IPS DF 19.7 (cell line): Measurements from ENCODE around the gene VPS13D.

Source experiments
- DNase-seq: peaks from one replicate; pipeline ENCODE4 v3.0.0-alpha.2; 2013; ENCODE audit warnings: low read depth, low spot score

VPS13D gene

DNA sequence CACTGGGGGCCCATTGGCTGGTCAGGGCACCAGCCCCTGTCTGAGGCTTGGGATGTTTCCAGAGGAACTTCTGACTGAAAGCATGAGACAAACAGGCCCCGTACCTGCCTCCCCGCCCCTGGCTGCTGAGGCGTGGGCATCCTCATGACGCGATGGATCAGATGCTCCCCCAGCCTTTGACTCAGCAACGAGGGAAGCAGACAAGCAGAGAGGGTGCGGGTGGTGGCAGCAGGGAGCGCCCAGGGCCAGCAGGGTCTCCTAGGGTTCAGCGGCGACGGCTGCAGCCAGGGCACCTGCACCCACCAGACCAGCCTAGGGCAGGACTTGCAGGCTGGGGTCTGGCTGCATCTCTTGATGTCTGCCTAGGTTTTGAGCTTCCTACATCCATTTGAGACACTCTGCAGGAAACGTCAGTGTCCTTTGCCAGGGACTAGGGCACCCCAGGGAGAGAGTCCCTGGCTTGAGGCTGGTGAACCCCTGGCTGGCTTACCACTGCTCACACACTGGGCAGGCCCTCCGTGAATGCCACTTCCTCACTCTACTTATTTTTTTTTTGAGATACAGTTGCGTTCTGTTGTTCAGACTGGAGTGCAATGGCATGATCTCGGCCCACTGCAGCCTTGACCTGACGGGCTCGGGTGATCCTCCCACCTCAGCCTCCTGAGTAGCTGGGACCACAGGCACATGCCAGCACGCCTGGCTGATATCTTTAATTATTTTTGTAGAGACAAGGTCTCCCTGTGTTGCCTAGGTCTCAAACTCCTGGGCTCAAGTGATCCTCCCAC lies 324.9 kb downstream of the VPS13D start:
- DNase-seq, result no peak

DNA sequence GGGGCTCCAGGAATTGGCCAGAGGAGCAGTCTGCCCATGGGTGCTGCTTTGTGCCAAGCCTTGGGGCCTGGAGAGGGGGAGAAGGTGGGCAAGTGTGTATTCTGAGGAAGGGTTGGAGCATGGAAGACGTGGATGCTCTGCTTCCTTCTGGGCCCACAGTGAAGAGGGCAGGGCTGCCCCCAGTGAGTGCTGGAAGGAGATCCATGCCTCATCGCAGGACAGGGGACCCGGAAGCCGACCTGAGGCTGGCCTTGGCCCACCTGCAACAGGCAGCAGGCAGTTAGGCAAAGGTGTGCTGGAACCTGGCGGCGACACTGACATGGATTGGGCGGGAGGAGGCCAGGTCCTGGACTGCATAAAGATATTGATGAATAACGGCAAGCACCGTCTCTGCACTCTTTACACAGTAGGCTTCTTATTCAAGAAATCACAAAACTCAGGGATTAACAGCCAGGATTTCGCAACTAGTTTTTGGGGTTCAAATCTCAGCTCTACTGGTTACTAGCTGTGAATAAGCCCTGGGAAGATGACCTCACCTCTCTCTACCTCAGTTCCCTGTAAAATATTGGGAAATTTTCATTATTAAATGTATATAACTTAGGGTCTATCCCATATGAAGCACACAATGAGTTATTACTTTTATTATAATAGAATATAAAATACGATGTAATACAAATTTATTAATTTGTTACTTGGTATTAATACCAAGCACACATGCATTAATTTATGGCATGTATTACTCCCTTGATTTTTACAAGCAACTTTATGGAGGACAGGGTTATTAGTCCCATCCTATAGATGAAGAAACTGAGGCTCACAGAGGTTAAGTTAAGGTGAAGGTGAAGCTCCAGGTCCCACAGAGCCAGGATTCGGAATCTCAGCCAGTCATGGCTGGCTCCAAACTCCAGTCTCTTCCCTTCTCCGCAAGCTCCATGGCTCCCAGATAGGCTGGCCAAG lies 325.9 kb downstream of the VPS13D start:
- no peak for DNase-seq

DNA sequence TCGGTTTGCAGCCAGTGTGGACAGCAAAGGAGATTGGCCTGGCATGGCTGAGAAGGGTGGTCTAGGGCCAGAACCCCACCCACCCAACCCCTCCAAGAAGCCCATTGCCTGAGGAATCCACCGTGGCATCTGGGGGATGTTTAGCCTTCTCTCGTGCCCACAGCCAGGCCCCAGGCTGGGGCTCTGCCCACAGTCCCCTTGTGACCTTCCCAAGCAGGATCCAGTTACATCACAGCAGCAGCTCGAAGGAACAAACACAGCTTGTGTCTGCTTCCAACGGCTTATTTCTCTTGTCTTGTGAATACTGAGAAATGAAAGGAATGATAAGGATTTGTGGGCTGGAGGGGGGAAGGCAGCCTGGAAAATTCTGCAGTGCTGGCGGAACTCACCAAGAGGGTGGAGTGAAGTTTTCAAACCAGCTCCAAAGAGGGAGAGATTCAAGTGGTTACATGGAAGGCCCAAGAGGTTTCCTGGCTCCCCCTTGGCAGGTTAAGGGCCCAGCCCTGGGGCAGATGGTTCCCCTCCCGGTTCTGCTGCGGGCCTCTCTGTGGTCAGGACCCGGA lies 326.6 kb downstream of the VPS13D start:
- no peak for DNase-seq

DNA sequence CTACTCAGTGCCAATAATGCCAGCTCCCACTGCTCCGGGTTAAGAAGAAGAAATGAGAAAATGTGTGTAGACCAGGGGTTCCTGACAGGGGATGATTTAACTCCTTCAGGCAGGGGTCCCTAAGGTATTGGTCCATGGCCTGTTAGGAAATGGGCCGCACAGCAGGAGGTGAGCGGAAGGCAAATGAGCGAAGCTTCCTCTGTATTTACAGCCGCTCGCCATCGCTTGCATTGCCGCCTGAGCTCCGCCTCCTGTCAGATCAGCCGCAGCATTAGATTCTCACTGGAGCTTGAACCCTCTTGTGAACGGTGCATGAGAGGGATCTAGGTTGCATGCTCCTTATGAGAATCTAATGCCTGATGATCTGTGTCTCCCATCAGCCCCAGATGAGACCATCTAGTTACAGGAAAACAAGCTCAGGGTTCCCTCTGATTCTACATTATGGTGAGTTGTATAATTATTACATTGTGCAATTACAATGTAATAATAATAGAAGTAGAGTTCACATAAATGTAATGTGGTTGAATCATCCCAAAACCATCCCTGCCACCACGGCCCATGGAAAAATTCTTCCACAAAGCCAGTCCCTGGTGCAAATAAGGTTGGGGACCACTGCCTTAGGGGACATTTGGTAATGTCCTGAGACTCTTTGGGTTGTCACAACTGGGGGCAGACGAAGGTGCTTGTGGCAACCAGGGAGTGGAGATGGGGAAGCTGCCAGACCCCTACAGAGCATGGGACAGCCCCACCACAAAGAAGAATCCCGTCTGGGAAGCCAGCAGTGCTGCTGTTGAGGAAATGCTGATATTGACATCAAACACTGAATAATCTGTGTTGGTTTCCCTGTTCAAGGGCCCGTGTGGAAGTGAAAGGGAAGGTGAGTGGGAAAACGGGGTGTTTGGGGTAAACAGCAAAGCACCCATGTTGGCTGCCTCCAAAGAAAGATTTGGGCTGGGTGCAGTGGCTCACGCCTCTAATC lies 327.4 kb downstream of the VPS13D start:
- DNase-seq, result no peak

DNA sequence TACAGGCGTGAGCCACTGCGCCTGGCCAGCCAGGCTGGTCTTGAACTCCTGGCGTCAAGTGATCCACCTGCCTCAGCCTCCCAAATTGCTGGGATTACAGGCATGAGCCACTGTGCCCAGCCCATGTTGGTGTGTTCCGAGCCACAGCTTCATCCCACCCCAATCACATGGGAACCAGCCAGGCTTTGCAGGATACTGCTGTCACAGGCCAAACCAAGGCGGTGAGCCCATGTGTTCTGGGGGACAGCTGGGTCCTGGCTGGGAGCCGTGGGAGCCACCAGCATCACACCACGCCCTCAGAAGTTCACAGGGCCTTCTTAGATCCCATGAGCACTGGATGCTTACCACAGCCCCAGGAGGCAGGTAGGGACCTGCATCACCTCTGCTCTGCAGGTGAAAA lies 331.3 kb downstream of the VPS13D start:
- DNase-seq, result no peak
